ENCODE results near the gene NQO1.
"Not testable (repeated sequence)": the region's sequence is repeated elsewhere in the genome, so short reads cannot be mapped to it uniquely, and the experiment has no call there.

DNA sequence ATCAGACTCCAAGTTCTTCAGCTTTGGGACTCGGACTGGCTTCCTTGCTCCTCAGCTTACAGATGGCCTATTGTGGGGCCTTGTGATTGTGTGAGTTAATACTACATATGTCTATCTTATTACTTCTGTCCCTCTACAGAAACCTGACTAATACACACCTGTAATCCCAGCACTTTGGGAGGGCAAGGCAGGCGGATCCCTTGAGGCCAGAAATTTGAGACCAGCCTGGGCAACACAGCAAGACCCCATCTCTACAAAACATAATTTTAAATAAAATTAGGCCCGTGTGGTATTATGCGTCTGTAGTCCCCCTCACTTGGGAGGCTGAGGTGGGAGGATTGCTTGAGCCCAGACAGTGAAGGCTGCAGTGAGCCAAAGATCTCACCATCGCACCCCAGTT, 4.9 kb upstream of the NQO1 start:
- TF ChIP-seq, protein P1, sequence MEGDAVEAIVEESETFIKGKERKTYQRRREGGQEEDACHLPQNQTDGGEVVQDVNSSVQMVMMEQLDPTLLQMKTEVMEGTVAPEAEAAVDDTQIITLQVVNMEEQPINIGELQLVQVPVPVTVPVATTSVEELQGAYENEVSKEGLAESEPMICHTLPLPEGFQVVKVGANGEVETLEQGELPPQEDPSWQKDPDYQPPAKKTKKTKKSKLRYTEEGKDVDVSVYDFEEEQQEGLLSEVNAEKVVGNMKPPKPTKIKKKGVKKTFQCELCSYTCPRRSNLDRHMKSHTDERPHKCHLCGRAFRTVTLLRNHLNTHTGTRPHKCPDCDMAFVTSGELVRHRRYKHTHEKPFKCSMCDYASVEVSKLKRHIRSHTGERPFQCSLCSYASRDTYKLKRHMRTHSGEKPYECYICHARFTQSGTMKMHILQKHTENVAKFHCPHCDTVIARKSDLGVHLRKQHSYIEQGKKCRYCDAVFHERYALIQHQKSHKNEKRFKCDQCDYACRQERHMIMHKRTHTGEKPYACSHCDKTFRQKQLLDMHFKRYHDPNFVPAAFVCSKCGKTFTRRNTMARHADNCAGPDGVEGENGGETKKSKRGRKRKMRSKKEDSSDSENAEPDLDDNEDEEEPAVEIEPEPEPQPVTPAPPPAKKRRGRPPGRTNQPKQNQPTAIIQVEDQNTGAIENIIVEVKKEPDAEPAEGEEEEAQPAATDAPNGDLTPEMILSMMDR (IDR thresholded peaks at IDR 0.05): not testable (repeated sequence)
- not testable (repeated sequence) for TF ChIP-seq POLR2A (IDR thresholded peaks at IDR 0.05)

Data from body of pancreas (tissue), 4 donors.